Naive B cell (primary cell): ENCODE measurements around the gene KRTAP4-6. TPM values are rescaled to one million over a fixed set of nuclear protein-coding genes. Genes with fewer than 3 reads are reported as not detected.
A peak's percentile ranks its signal among the peaks of the same experiment; 100 is the strongest.
"Not testable (repeated sequence)": the region's sequence is repeated elsewhere in the genome, so short reads cannot be mapped to it uniquely, and the experiment has no call there.

ENCODE experiments used
- ATAC-seq, 2 donors: fragments of 150-1000 bp; cut with Tn5 transposase; 2 replicates each; pipeline ENCODE4 v1.10.0; 2021; ENCODE audit warnings: low read depth in 2 of 2, mild to moderate bottlenecking in 2 of 2, moderate library complexity in 2 of 2
- DNase-seq: peaks from one replicate; pipeline ENCODE4 v3.0.0; 2022
- H3K27ac Mint-ChIP-seq, 6 donors: one replicate each; pipeline ENCODE4 v1.8.0; 2020 to 2022; ENCODE audit warnings: mild to moderate bottlenecking in 6 of 6, mixed read lengths in 6 of 6, moderate library complexity in 5 of 6, inconsistent platforms in 2 of 6
- H3K27me3 Mint-ChIP-seq, 3 donors: one replicate each; pipeline ENCODE4 v1.8.0; 2021 to 2022; ENCODE audit warnings: mixed read lengths in 3 of 3, mild to moderate bottlenecking in 1 of 3
- H3K36me3 Mint-ChIP-seq, 2 donors: one replicate each; pipeline ENCODE4 v1.8.0; 2020 to 2022; ENCODE audit warnings: mixed read lengths in 2 of 2, inconsistent platforms in 1 of 2, mild to moderate bottlenecking in 1 of 2
- H3K4me1 Mint-ChIP-seq, 3 donors: one replicate each; pipeline ENCODE4 v1.8.0; 2020 to 2022; ENCODE audit warnings: mixed read lengths in 3 of 3, inconsistent platforms in 1 of 3, mild to moderate bottlenecking in 1 of 3, moderate library complexity in 1 of 3
- H3K4me3 Mint-ChIP-seq, 8 donors: one replicate each; pipeline ENCODE4 v1.8.0; 2020 to 2022; ENCODE audit warnings: mild to moderate bottlenecking in 8 of 8, mixed read lengths in 8 of 8, moderate library complexity in 8 of 8, inconsistent platforms in 2 of 8
- H3K9me3 Mint-ChIP-seq, 7 donors: one replicate each; pipeline ENCODE4 v1.8.0; 2020 to 2022; ENCODE audit warnings: mixed read lengths in 7 of 7, mild to moderate bottlenecking in 5 of 7, inconsistent platforms in 2 of 7, moderate library complexity in 1 of 7
- polyA plus RNA-seq, 6 donors: library from polyadenylated mRNA; unstranded; fragments of 300-500 nt; fragmentation: Illumina TruSeq; gene quantifications; one replicate each; pipeline ENCODE4 v1.2.3, GENCODE V29; 2021; ENCODE audit warnings: low read depth in 6 of 6

The KRTAP4-6 gene
- polyA plus RNA-seq: 1 to 10 TPM in 2 of 6 donors, not detected in 4; 1.6 to 2.0 TPM

- peaks cover 22 to 75% (median 50%) of the 10 kb centered on the region in 7 donors for H3K9me3 Mint-ChIP-seq
- peaks cover 19 to 67% of the 10 kb centered on the region in 2 donors for H3K36me3 Mint-ChIP-seq
- H3K4me1 Mint-ChIP-seq: peaks cover 10 to 18% (median 11%) of the 10 kb centered on the region in 3 donors
- peaks cover 0 to 6% (median 0%) of the 10 kb centered on the region in 3 donors for H3K27me3 Mint-ChIP-seq
- H3K27ac Mint-ChIP-seq: peak within 1 kb of the TSS in 3 of 6 donors; percentile 33 to 82 (median 64)
- DNase-seq: no peak
- H3K4me3 Mint-ChIP-seq: no peak within 1 kb of the TSS
- no peak for ATAC-seq
Measured at GRCh38 chr17:41140360-41141131, at the start of gene KRTAP4-6. Gene KRTAP4-6, minus strand, starts transcription at chr17:41140544. Its CDS starts 57 bp downstream, at chr17:41140487.

GRCh38 chr17:41189837-41190318 is 49.5 kb upstream of the KRTAP4-6 start, which contains the start of gene KRTAP9-1:
Gene KRTAP9-1, plus strand, starts transcription at chr17:41189887. Its CDS starts 0 bp downstream, at chr17:41189887.
- H3K4me1 Mint-ChIP-seq, H3K36me3 Mint-ChIP-seq, ATAC-seq, H3K9me3 Mint-ChIP-seq, DNase-seq: not testable (repeated sequence)
- Mint-ChIP-seq H3K27ac (peak within 1 kb of the TSS in 2 of 6 donors; percentile 31 to 88), H3K4me3 (peak within 1 kb of the TSS in 1 of 8 donors; percentile 0), H3K27me3 (peaks cover 5 to 52% (median 11%) of the 10 kb centered on the region in 3 donors)

- Mint-ChIP-seq H3K4me3 (no peak overlapping the region), H3K4me1 (peaks cover 0 to 10% (median 7%) of the 10 kb centered on the region in 3 donors), H3K27ac (peak overlapping the region in 1 of 6 donors; percentile 8), H3K27me3 (peaks cover 5 to 48% (median 18%) of the 10 kb centered on the region in 3 donors), H3K9me3 (no peaks in the 10 kb centered on the region), H3K36me3 (peaks cover 0 to 11% of the 10 kb centered on the region in 2 donors)
- DNase-seq (no peak), ATAC-seq (no peak)
Measured at GRCh38 chr17:41186872-41187271, 46.5 kb upstream of the KRTAP4-6 start.

- no peaks in the 10 kb centered on the region for H3K9me3 Mint-ChIP-seq
- peaks cover 0 to 11% of the 10 kb centered on the region in 2 donors for H3K36me3 Mint-ChIP-seq
- H3K4me3 Mint-ChIP-seq: no peak overlapping the region
- no peak overlapping the region for H3K27ac Mint-ChIP-seq
- ATAC-seq (no peak), DNase-seq (no peak)
- H3K4me1 Mint-ChIP-seq: peaks cover 0 to 4% (median 1%) of the 10 kb centered on the region in 3 donors
- peaks cover 0 to 30% (median 7%) of the 10 kb centered on the region in 3 donors for H3K27me3 Mint-ChIP-seq
Measured at GRCh38 chr17:41185001-41185400, 44.7 kb upstream of the KRTAP4-6 start.

DNA sequence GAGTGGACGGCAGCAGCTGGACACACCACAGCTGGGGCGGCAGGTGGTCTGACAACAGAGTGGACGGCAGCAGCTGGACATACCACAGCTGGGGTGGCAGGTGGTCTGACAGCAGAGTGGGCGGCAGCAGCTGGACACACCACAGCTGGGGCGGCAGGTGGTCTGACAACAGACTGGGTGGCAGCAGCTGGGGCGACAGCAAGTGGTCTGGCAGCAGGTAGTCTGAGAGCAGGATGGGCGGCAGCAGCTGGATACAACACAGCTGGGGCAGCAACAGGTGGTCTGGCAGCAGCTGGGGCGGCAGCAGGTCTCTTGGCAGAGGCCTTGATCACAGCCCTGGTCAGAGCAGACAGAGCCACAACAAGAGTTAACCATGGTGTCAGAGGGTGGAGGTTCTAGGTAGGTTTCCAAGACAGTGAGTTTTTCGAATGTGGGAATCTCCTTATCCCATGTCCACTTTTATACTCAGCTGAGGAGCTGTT is 44.2 kb upstream of the KRTAP4-6 start, which contains the start of gene KRTAP4-1:
TSS of gene KRTAP4-1 (minus strand) at position 432 of the 482 bp plus-strand sequence. CDS start at position 375, 57 bp downstream.
- DNase-seq (no peak), ATAC-seq (no peak)
- H3K27ac Mint-ChIP-seq: peak within 1 kb of the TSS in 2 of 6 donors; percentile 58 to 93
- H3K4me1 Mint-ChIP-seq: peaks cover 0 to 4% (median 2%) of the 10 kb centered on the region in 3 donors
- peaks cover 0 to 25% (median 6%) of the 10 kb centered on the region in 3 donors for H3K27me3 Mint-ChIP-seq
- H3K9me3 Mint-ChIP-seq: no peaks in the 10 kb centered on the region
- H3K36me3 Mint-ChIP-seq: peaks cover 0 to 11% of the 10 kb centered on the region in 2 donors
- no peak within 1 kb of the TSS for H3K4me3 Mint-ChIP-seq

DNA sequence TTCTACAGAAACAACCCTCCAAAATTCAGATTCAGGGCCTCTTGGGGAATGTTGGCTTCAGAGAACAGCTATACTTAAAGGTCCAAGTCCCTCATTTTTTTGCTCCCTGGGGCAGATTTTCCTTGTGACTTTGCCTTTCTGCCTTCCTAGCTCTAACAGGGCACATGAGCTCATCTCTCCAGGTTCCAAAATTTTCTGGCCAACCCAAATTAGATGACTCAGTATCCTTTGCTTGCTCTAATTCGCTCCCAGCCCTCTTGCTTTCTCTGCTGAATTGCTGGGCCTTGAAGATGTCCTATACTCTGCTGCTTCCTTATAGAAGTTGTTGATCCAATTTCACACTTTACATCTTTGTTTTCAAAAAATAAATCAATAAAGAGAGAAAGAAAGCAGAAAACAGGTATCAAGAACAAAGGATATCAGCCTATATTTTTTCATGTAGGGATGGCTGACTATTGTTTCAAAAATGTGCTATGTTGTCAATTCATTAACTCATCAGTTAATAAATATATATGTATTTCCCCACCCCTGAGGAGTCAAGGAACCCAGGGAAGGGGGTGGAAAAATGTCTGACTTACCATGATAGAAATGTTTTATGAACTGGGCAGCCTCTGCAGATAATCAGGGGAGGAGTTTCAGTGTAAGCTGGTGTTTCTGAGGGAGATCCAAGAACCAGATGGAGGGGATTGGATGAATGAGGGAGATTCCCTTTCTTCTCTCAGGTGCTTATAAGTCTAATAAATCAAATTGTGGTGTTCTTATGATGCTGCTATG is 38.7 kb upstream of the KRTAP4-6 start:
- H3K36me3 Mint-ChIP-seq: peaks cover 0 to under 1% of the 10 kb centered on the region in 2 donors
- DNase-seq: no peak
- H3K4me1 Mint-ChIP-seq: peaks cover 39 to 44% (median 40%) of the 10 kb centered on the region in 3 donors
- peak overlapping the region in 3 of 6 donors; percentile 15 to 82 (median 61) for H3K27ac Mint-ChIP-seq
- peaks cover 0 to 1% (median under 1%) of the 10 kb centered on the region in 3 donors for H3K27me3 Mint-ChIP-seq
- no peaks in the 10 kb centered on the region for H3K9me3 Mint-ChIP-seq
- peak overlapping the region in 1 of 8 donors; percentile 32 for H3K4me3 Mint-ChIP-seq
- ATAC-seq: no peak

DNA sequence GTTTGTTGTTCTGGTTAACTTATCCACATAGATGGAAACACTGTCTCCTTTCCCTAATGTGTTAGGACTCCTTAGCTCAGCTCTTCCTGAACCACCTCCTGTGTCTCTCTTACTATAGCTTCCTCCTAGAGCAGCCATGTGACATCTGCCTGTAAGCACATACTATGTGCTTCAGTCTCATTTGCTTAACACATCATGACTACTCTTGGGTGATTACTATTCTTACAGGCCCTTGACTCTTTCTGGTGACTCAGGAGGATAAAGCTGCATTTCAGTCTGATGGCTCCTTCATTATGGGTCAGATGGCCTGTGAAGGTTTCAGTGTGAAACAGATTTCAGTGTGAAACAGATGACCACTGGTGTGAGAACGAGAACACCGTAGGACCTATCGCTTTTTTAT is 38.0 kb upstream of the KRTAP4-6 start:
- peak; percentile 46 to 58 for ATAC-seq
- no peak for DNase-seq
- Mint-ChIP-seq H3K36me3 (no peaks in the 10 kb centered on the region), H3K4me1 (peaks cover 41 to 46% (median 42%) of the 10 kb centered on the region in 3 donors), H3K4me3 (peak overlapping the region in 3 of 8 donors; percentile 1 to 26 (median 16)), H3K27ac (peak overlapping the region in 3 of 6 donors; percentile 3 to 84 (median 22)), H3K9me3 (no peaks in the 10 kb centered on the region), H3K27me3 (no peaks in the 10 kb centered on the region)

GRCh38 chr17:41177727-41178271 is 37.5 kb upstream of the KRTAP4-6 start, which contains the start of gene KRTAP4-2:
Gene KRTAP4-2, minus strand, starts transcription at chr17:41178221. Its CDS starts 57 bp downstream, at chr17:41178164.
- no peak for ATAC-seq
- Mint-ChIP-seq H3K27me3 (no peaks in the 10 kb centered on the region), H3K4me1 (peaks cover 44 to 51% (median 48%) of the 10 kb centered on the region in 3 donors), H3K9me3 (no peaks in the 10 kb centered on the region), H3K27ac (peak within 1 kb of the TSS; percentile 8 to 93 (median 62)), H3K36me3 (no peaks in the 10 kb centered on the region), H3K4me3 (peak within 1 kb of the TSS in 6 of 8 donors; percentile 32 to 89 (median 61))
- no peak for DNase-seq

GRCh38 chr17:41176744-41177387 is 36.5 kb upstream of the KRTAP4-6 start:
- Mint-ChIP-seq H3K27ac (peak overlapping the region; percentile 8 to 93 (median 86)), H3K4me3 (peak overlapping the region in 6 of 8 donors; percentile 51 to 89 (median 65)), H3K36me3 (no peaks in the 10 kb centered on the region), H3K27me3 (no peaks in the 10 kb centered on the region), H3K9me3 (no peaks in the 10 kb centered on the region), H3K4me1 (peaks cover 52 to 59% (median 54%) of the 10 kb centered on the region in 3 donors)
- DNase-seq (peak; percentile 46), ATAC-seq (peak; percentile 91 to 92)

DNA sequence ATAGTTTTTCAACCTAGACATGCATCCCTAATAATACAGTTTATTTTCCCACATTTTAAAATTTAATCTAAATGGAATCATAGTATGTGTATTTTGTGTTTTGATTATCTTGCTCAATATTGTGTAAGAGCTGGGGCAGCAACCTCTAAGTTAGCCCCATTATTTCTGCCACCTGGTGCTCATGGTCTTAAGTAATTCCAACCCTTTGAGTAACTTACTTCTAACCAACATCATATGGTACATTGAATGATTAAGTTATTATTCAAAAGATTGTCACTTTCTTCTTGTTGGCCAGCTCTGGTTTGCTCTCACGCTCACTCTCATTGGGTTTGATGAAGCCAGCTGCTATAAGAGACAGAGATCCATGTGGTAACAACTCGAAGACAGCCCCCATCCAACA is 31.5 kb upstream of the KRTAP4-6 start:
- H3K9me3 Mint-ChIP-seq: no peaks in the 10 kb centered on the region
- DNase-seq: no peak
- no peaks in the 10 kb centered on the region for H3K36me3 Mint-ChIP-seq
- no peak for ATAC-seq
- peaks cover 32 to 41% (median 37%) of the 10 kb centered on the region in 3 donors for H3K4me1 Mint-ChIP-seq
- H3K27me3 Mint-ChIP-seq: no peaks in the 10 kb centered on the region
- no peak overlapping the region for H3K4me3 Mint-ChIP-seq
- H3K27ac Mint-ChIP-seq: peak overlapping the region in 3 of 6 donors; percentile 5 to 72 (median 49)

GRCh38 chr17:41168121-41168520 is 27.8 kb upstream of the KRTAP4-6 start, which contains the start of gene KRTAP4-3:
Gene KRTAP4-3, minus strand, starts transcription at chr17:41168221. Its CDS starts 49 bp downstream, at chr17:41168172.
- Mint-ChIP-seq H3K27me3 (no peaks in the 10 kb centered on the region), H3K9me3 (no peaks in the 10 kb centered on the region), H3K4me3 (no peak within 1 kb of the TSS), H3K4me1 (peaks cover 12 to 15% (median 12%) of the 10 kb centered on the region in 3 donors), H3K36me3 (no peaks in the 10 kb centered on the region), H3K27ac (peak within 1 kb of the TSS in 1 of 6 donors; percentile 64)
- DNase-seq (no peak), ATAC-seq (no peak)

- H3K27ac Mint-ChIP-seq: no peak overlapping the region
- H3K27me3 Mint-ChIP-seq: no peaks in the 10 kb centered on the region
- DNase-seq: no peak
- peaks cover 8 to 12% (median 9%) of the 10 kb centered on the region in 3 donors for H3K4me1 Mint-ChIP-seq
- no peaks in the 10 kb centered on the region for H3K9me3 Mint-ChIP-seq
- H3K36me3 Mint-ChIP-seq: no peaks in the 10 kb centered on the region
- no peak overlapping the region for H3K4me3 Mint-ChIP-seq
- ATAC-seq: no peak
Measured at GRCh38 chr17:41167561-41167960, 27.2 kb upstream of the KRTAP4-6 start.
